Hepatocyte (in vitro differentiated cells): ENCODE results near the gene CCDC73.

ENCODE experiments used
- CTCF ChIP-seq: fragments of 200-600 bp; sonication (generic); IDR thresholded peaks from 2 replicates; pipeline ENCODE4 v1.5.1; 2016; ENCODE audit warnings: antibody characterized with exemption, mild to moderate bottlenecking; ENCODE audit not compliant: poor library complexity
- EZH2 ChIP-seq: fragments of 200-600 bp; sonication (generic); IDR thresholded peaks from 2 replicates; pipeline ENCODE4 v1.6.1; 2016; ENCODE audit warnings: antibody characterized with exemption, mild to moderate bottlenecking, borderline replicate concordance

- TF ChIP-seq CTCF (no peak), EZH2 (no peak)
Measured at GRCh38 chr11:32838505-32839274, 44.2 kb upstream of the CCDC73 start.
